Neural crest cell (in vitro differentiated cells): ENCODE measurements around the gene SLC9A6. TPM values are rescaled to one million over a fixed set of nuclear protein-coding genes. Genes with fewer than 3 reads are reported as not detected.

ENCODE experiments used
- DNase-seq: peaks from one replicate; pipeline ENCODE4 v3.0.0; 2021; ENCODE audit warnings: low read depth, mixed read lengths, low spot score
- H3K27ac Mint-ChIP-seq: one replicate; pipeline ENCODE4 v1.8.0; 2021; ENCODE audit warnings: mild to moderate bottlenecking, mixed read lengths; ENCODE audit not compliant: unreplicated experiment
- H3K27me3 Mint-ChIP-seq: 2 replicates; pipeline ENCODE4 v1.8.0; 2021; ENCODE audit warnings: low read depth, mild to moderate bottlenecking, mixed read lengths
- H3K36me3 Mint-ChIP-seq: 2 replicates; pipeline ENCODE4 v1.8.0; 2021; ENCODE audit warnings: low read depth, mild to moderate bottlenecking, mixed read lengths
- H3K4me1 Mint-ChIP-seq: 2 replicates; pipeline ENCODE4 v1.8.0; 2021; ENCODE audit warnings: mixed read lengths
- H3K4me3 Mint-ChIP-seq: one replicate; pipeline ENCODE4 v1.8.0; 2021; ENCODE audit warnings: mild to moderate bottlenecking, mixed read lengths
- H3K9me3 Mint-ChIP-seq: 2 replicates; pipeline ENCODE4 v1.8.0; 2021; ENCODE audit warnings: mixed read lengths
- CTCF ChIP-seq: fragments of 200-600 bp; sonication (generic); conservative IDR thresholded peaks from 2 replicates; pipeline ENCODE4 v1.5.0; 2021; ENCODE audit warnings: antibody characterized with exemption, mild to moderate bottlenecking
- total RNA-seq: library from RNA; stranded (reverse); gene quantifications from 2 replicates; pipeline ENCODE4 v1.2.1, GENCODE V29; 2021

The SLC9A6 gene
- total RNA-seq, 1 donor from 2014 or later = 19.0 TPM

- H3K9me3 Mint-ChIP-seq = peaks cover 4% of the 10 kb centered on the region
- no peak overlapping the region for H3K4me3 Mint-ChIP-seq
- peaks cover 22% of the 10 kb centered on the region for H3K36me3 Mint-ChIP-seq
- no peak for TF ChIP-seq CTCF
- no peaks in the 10 kb centered on the region for H3K4me1 Mint-ChIP-seq
- no peak overlapping the region for H3K27ac Mint-ChIP-seq
- DNase-seq = no peak
- no peaks in the 10 kb centered on the region for H3K27me3 Mint-ChIP-seq
Measured at GRCh38 chrX:136015016-136015415, 29.8 kb downstream of the SLC9A6 start.

GRCh38 chrX:136016881-136017280, 31.6 kb downstream of the SLC9A6 start:
- Mint-ChIP-seq H3K9me3 (peaks cover 5% of the 10 kb centered on the region), H3K4me3 (no peak overlapping the region), H3K36me3 (peaks cover 22% of the 10 kb centered on the region), H3K4me1 (no peaks in the 10 kb centered on the region), H3K27me3 (no peaks in the 10 kb centered on the region), H3K27ac (no peak overlapping the region)
- DNase-seq = no peak
- no peak for TF ChIP-seq CTCF

- Mint-ChIP-seq H3K27ac (peak overlapping the region; percentile 37), H3K4me3 (no peak overlapping the region), H3K9me3 (peaks cover 5% of the 10 kb centered on the region), H3K4me1 (no peaks in the 10 kb centered on the region), H3K27me3 (no peaks in the 10 kb centered on the region), H3K36me3 (peaks cover 22% of the 10 kb centered on the region)
- TF ChIP-seq CTCF = no peak
- no peak for DNase-seq
Measured at GRCh38 chrX:136019226-136019625, 34.0 kb downstream of the SLC9A6 start.

- no peak overlapping the region for H3K27ac Mint-ChIP-seq
Measured at GRCh38 chrX:136021160-136021559, 35.9 kb downstream of the SLC9A6 start.

DNA sequence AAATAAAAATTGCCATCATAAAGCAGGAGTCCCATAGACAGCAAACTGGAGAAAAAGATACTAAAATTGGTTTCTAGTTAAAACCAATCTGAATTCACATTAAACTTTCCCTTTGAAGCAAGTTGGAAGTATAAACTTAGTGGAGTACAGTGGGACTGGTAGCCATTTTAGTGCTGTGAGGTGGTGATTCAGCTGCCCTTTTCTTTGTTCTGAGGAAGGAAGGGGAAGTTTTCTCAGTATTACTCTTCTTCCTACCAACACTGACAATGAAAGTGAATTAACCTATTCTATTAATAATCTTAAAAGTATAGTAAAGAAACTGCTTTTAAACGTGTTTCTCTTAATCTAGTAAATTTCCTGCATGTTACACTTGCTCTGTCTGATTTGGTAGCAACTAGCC, 36.7 kb downstream of the SLC9A6 start:
- H3K27me3 Mint-ChIP-seq = no peaks in the 10 kb centered on the region
- no peak overlapping the region for H3K27ac Mint-ChIP-seq
- DNase-seq = no peak
- peaks cover 6% of the 10 kb centered on the region for H3K4me1 Mint-ChIP-seq
- TF ChIP-seq CTCF = no peak
- peaks cover 5% of the 10 kb centered on the region for H3K9me3 Mint-ChIP-seq
- peaks cover 22% of the 10 kb centered on the region for H3K36me3 Mint-ChIP-seq
- no peak overlapping the region for H3K4me3 Mint-ChIP-seq

More at GRCh38 chrX:136021160-136021559, 35.9 kb downstream of the SLC9A6 start:
- H3K9me3 Mint-ChIP-seq = peaks cover 5% of the 10 kb centered on the region
- peaks cover 6% of the 10 kb centered on the region for H3K4me1 Mint-ChIP-seq
- H3K36me3 Mint-ChIP-seq = peaks cover 22% of the 10 kb centered on the region
- H3K27me3 Mint-ChIP-seq = no peaks in the 10 kb centered on the region
- no peak for DNase-seq
- H3K4me3 Mint-ChIP-seq = no peak overlapping the region
- no peak for TF ChIP-seq CTCF

DNA sequence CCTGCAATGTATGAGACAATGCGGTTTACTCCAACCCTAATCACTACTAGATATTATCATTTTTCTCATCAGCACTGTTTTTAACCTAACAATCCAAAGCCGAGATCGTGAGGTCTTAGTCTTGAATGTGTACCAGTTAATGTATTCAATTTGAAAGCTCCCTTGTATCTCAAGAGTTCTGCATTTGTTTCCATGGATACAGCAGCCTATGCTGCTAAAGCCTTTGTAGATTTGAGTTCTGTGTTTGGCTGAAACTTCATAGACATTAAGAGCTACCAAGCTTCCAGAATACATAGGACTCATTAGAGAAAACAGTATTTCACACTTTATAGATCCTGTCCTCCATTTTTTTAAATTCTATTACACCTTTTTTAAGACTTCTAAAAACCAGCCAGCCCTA, 39.9 kb downstream of the SLC9A6 start:
- peaks cover 2% of the 10 kb centered on the region for H3K36me3 Mint-ChIP-seq
- peak overlapping the region; percentile 1 for H3K27ac Mint-ChIP-seq
- peaks cover 14% of the 10 kb centered on the region for H3K4me1 Mint-ChIP-seq

More for the DNA sequence above, 39.9 kb downstream of the SLC9A6 start:
- Mint-ChIP-seq H3K4me3 (no peak overlapping the region), H3K9me3 (peaks cover under 1% of the 10 kb centered on the region), H3K27me3 (no peaks in the 10 kb centered on the region)
- DNase-seq = no peak
- TF ChIP-seq CTCF = no peak
